ENCODE data around the gene ADPRS.

ADPRS gene

GRCh38 chr1:36126797-36127500, 38.3 kb downstream of the ADPRS start:
- Histone ChIP-seq H3K9ac (ENCODE audit: low read depth, low read length, poor library complexity, severe bottlenecking) (no peak overlapping the region), H3K27me3 (ENCODE audit: insufficient read depth, low read length, poor library complexity, severe bottlenecking) (no peaks in the 10 kb centered on the region), H3K36me3 (ENCODE audit: insufficient read depth, low read length) (no peaks in the 10 kb centered on the region), H3K9me3 (ENCODE audit: insufficient read depth, low read depth, low read length) (no peaks in the 10 kb centered on the region), H3F3A (ENCODE audit: low read depth) (no peaks in the 10 kb centered on the region), H4K20me1 (ENCODE audit: insufficient read depth, low read length, poor library complexity, severe bottlenecking) (no peaks in the 10 kb centered on the region), H3K4me3 (ENCODE audit: low read length, poor library complexity, severe bottlenecking) (no peak overlapping the region), H2AFZ (ENCODE audit: low read length) (no peak overlapping the region), H3K4me2 (ENCODE audit: low read depth, low read length, poor library complexity, severe bottlenecking) (no peak overlapping the region), H3K79me2 (ENCODE audit: insufficient read depth, low read length) (no peaks in the 10 kb centered on the region), H3K4me1 (ENCODE audit: insufficient read depth, low read length, poor library complexity, severe bottlenecking) (no peaks in the 10 kb centered on the region), H3K9me2 (replicated peaks; ENCODE audit: low read depth, low read length) (no peaks in the 10 kb centered on the region)
- TF ChIP-seq, protein P1, sequence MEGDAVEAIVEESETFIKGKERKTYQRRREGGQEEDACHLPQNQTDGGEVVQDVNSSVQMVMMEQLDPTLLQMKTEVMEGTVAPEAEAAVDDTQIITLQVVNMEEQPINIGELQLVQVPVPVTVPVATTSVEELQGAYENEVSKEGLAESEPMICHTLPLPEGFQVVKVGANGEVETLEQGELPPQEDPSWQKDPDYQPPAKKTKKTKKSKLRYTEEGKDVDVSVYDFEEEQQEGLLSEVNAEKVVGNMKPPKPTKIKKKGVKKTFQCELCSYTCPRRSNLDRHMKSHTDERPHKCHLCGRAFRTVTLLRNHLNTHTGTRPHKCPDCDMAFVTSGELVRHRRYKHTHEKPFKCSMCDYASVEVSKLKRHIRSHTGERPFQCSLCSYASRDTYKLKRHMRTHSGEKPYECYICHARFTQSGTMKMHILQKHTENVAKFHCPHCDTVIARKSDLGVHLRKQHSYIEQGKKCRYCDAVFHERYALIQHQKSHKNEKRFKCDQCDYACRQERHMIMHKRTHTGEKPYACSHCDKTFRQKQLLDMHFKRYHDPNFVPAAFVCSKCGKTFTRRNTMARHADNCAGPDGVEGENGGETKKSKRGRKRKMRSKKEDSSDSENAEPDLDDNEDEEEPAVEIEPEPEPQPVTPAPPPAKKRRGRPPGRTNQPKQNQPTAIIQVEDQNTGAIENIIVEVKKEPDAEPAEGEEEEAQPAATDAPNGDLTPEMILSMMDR (conservative IDR thresholded peaks at IDR 0.05; ENCODE audit: low read length): no peak
- TF ChIP-seq EZH2phosphoT487 (IDR thresholded peaks at IDR 0.05; ENCODE audit: borderline replicate concordance): no peak

DNA sequence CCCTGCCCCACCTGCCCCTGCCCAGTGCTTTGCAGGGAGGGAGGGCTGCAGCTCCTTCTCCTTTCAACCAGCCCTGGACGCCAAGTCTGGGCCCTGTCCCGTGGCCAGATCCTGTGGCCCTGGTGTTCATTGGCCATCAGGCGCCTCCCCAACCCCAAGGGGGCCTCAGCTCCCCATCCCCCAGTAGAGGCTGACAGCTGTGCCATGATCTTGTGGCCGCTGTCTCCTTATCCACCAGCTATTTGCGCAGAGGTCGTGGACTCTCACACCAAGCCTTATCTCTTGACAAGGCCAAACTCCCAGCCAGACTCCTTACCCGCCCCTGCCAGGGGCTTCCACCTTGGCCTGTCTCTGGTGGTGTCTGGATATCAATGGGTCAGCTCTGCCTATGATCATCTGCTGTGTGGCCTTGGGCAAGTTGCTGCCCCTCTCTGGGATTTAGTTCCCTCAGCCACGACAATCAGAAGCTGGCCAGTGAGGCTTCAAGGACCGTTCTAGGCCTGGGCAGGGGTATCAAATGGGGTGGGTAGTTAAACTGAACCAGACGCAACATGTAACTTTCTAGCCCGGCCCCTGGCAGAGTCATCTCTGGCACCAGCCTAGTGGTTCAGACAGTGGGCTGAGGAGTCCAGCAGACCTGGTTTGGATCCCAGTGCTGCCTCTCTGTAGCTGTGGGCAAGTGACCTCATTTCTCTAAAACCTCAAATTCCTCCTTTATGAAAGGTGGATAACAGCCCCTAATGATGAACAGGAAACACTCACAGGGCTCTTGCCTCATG, 39.6 kb downstream of the ADPRS start:
- H3K9me2 ChIP-seq (replicated peaks; ENCODE audit: low read depth, low read length): no peaks in the 10 kb centered on the region
- H3K4me2 ChIP-seq (ENCODE audit: low read depth, low read length, poor library complexity, severe bottlenecking): no peak overlapping the region
- no peaks in the 10 kb centered on the region for H3F3A ChIP-seq (ENCODE audit: low read depth)
- no peak overlapping the region for H3K4me3 ChIP-seq (ENCODE audit: low read length, poor library complexity, severe bottlenecking)
- H3K9ac ChIP-seq (ENCODE audit: low read depth, low read length, poor library complexity, severe bottlenecking): no peak overlapping the region
- no peaks in the 10 kb centered on the region for H3K9me3 ChIP-seq (ENCODE audit: insufficient read depth, low read depth, low read length)
- H2AFZ ChIP-seq (ENCODE audit: low read length): no peak overlapping the region
- H3K36me3 ChIP-seq (ENCODE audit: insufficient read depth, low read length): no peaks in the 10 kb centered on the region
- H3K4me1 ChIP-seq (ENCODE audit: insufficient read depth, low read length, poor library complexity, severe bottlenecking): no peaks in the 10 kb centered on the region
- H4K20me1 ChIP-seq (ENCODE audit: insufficient read depth, low read length, poor library complexity, severe bottlenecking): no peaks in the 10 kb centered on the region
- TF ChIP-seq EZH2phosphoT487 (IDR thresholded peaks at IDR 0.05; ENCODE audit: borderline replicate concordance): no peak
- TF ChIP-seq, protein P1 (conservative IDR thresholded peaks at IDR 0.05; ENCODE audit: low read length): no peak
- H3K79me2 ChIP-seq (ENCODE audit: insufficient read depth, low read length): no peaks in the 10 kb centered on the region
- H3K27me3 ChIP-seq (ENCODE audit: insufficient read depth, low read length, poor library complexity, severe bottlenecking): no peaks in the 10 kb centered on the region

DNA sequence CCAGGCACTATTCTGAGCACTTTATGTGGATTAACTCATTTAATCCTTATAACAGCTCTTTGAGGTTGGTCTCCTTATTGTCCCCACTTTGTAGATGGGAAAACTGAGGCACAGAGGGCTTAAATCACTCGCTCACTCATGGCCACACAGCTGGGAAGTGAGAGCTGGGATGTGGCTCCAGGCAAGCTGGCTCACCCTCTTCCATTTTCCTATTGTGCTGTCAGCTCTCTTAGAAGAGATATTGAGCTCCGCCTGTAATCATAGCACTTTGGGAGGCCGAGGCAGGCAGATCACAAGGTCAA, 40.2 kb downstream of the ADPRS start:
- no peak overlapping the region for H2AFZ ChIP-seq (ENCODE audit: low read length)
- H3F3A ChIP-seq (ENCODE audit: low read depth): no peaks in the 10 kb centered on the region
- H3K27me3 ChIP-seq (ENCODE audit: insufficient read depth, low read length, poor library complexity, severe bottlenecking): no peaks in the 10 kb centered on the region
- no peak overlapping the region for H3K9ac ChIP-seq (ENCODE audit: low read depth, low read length, poor library complexity, severe bottlenecking)
- H3K9me2 ChIP-seq (replicated peaks; ENCODE audit: low read depth, low read length): no peaks in the 10 kb centered on the region
- H3K4me1 ChIP-seq (ENCODE audit: insufficient read depth, low read length, poor library complexity, severe bottlenecking): no peaks in the 10 kb centered on the region
- H3K36me3 ChIP-seq (ENCODE audit: insufficient read depth, low read length): no peaks in the 10 kb centered on the region
- H3K9me3 ChIP-seq (ENCODE audit: insufficient read depth, low read depth, low read length): no peaks in the 10 kb centered on the region
- no peak overlapping the region for H3K4me3 ChIP-seq (ENCODE audit: low read length, poor library complexity, severe bottlenecking)
- no peak overlapping the region for H3K4me2 ChIP-seq (ENCODE audit: low read depth, low read length, poor library complexity, severe bottlenecking)
- TF ChIP-seq, protein P1 (conservative IDR thresholded peaks at IDR 0.05; ENCODE audit: low read length): no peak
- no peak for TF ChIP-seq EZH2phosphoT487 (IDR thresholded peaks at IDR 0.05; ENCODE audit: borderline replicate concordance)
- no peaks in the 10 kb centered on the region for H3K79me2 ChIP-seq (ENCODE audit: insufficient read depth, low read length)
- H4K20me1 ChIP-seq (ENCODE audit: insufficient read depth, low read length, poor library complexity, severe bottlenecking): no peaks in the 10 kb centered on the region

Measured in Loucy (cell line).